Measurements from ENCODE around the gene DUSP22.

DUSP22 gene

GRCh38 chr6:340991-341827 is 48.9 kb downstream of the DUSP22 start:
- DNase-seq, result no peak

GRCh38 chr6:341914-342831 is 49.9 kb downstream of the DUSP22 start:
- no peak for DNase-seq

GRCh38 chr6:342832-343179 is 50.5 kb downstream of the DUSP22 start:
- DNase-seq, result no peak

- DNase-seq, result no peak
Observed at GRCh38 chr6:343226-343935, 51.1 kb downstream of the DUSP22 start.

- DNase-seq, result no peak
Observed at GRCh38 chr6:343960-344815, 51.9 kb downstream of the DUSP22 start.

- DNase-seq, result no peak
Observed at GRCh38 chr6:344816-345340, 52.6 kb downstream of the DUSP22 start.

GRCh38 chr6:345747-346385 is 53.6 kb downstream of the DUSP22 start:
- DNase-seq, result no peak

GRCh38 chr6:346386-347030 is 54.2 kb downstream of the DUSP22 start:
- no peak for DNase-seq

- DNase-seq, result no peak
Observed at GRCh38 chr6:347232-347631, 54.9 kb downstream of the DUSP22 start.

GRCh38 chr6:347951-348859 is 55.9 kb downstream of the DUSP22 start:
- no peak for DNase-seq

GRCh38 chr6:348860-349396 is 56.6 kb downstream of the DUSP22 start:
- no peak for DNase-seq

- DNase-seq, result no peak
Observed at GRCh38 chr6:349491-349921, 57.2 kb downstream of the DUSP22 start.

GRCh38 chr6:350371-350770 is 58.1 kb downstream of the DUSP22 start:
- no peak for DNase-seq

- DNase-seq, result no peak
Observed at GRCh38 chr6:351011-351866, 59.0 kb downstream of the DUSP22 start.

- DNase-seq, result no peak
Observed at GRCh38 chr6:351867-352289, 59.6 kb downstream of the DUSP22 start.

GRCh38 chr6:352474-352873 is 60.2 kb downstream of the DUSP22 start:
- no peak for DNase-seq

- DNase-seq, result no peak
Observed at GRCh38 chr6:352896-353470, 60.7 kb downstream of the DUSP22 start.
